ENCODE measurements around the gene PATL2.
"Not testable (repeated sequence)": the region's sequence is repeated elsewhere in the genome, so short reads cannot be mapped to it uniquely, and the experiment has no call there.

The PATL2 gene

DNA sequence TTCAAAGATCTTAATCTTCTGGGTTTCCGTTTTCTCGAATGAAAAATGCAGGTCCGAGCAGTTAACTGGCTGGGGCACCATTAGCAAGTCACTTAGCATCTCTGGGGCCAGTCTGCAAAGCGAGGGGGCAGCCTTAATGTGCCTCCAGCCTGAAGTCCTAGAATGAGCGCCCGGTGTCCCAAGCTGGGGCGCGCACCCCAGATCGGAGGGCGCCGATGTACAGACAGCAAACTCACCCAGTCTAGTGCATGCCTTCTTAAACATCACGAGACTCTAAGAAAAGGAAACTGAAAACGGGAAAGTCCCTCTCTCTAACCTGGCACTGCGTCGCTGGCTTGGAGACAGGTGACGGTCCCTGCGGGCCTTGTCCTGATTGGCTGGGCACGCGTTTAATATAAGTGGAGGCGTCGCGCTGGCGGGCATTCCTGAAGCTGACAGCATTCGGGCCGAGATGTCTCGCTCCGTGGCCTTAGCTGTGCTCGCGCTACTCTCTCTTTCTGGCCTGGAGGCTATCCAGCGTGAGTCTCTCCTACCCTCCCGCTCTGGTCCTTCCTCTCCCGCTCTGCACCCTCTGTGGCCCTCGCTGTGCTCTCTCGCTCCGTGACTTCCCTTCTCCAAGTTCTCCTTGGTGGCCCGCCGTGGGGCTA is at the start of gene PATL2, which contains the start of gene B2M:
PATL2 (minus strand) TSS at position 228 of the 647 bp plus-strand sequence. CDS start 34,833 bp downstream, outside the sequence.
B2M (plus strand) TSS at position 422 of the 647 bp plus-strand sequence; CDS start at position 452, 30 bp downstream.
- peak; percentile 67 for DNase-seq

DNA sequence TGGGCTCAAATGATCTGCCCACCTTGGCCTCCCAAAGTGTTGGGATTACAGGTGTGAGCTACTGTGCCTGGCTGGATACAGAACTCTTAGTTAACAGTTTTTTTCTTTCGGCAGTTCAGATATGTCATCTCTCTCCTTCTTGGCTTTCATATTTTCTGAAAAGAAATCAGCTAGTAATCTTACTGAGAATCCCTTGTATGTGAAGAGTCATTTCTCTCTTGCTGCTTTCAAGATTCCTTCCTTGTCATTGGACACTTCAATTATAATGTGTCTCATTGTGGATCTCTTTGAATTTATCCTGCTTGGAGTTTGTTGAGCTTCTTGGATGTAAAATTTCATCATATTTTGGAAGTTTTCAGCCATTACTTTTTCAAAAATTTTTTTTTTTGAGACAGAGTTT is 42.2 kb upstream of the PATL2 start:
- DNase-seq = no peak

- not testable (repeated sequence) for DNase-seq
Observed at GRCh38 chr15:44743454-44743853, 32.3 kb upstream of the PATL2 start.

GRCh38 chr15:44739222-44739847 is 28.2 kb upstream of the PATL2 start:
- DNase-seq = not testable (repeated sequence)

DNA sequence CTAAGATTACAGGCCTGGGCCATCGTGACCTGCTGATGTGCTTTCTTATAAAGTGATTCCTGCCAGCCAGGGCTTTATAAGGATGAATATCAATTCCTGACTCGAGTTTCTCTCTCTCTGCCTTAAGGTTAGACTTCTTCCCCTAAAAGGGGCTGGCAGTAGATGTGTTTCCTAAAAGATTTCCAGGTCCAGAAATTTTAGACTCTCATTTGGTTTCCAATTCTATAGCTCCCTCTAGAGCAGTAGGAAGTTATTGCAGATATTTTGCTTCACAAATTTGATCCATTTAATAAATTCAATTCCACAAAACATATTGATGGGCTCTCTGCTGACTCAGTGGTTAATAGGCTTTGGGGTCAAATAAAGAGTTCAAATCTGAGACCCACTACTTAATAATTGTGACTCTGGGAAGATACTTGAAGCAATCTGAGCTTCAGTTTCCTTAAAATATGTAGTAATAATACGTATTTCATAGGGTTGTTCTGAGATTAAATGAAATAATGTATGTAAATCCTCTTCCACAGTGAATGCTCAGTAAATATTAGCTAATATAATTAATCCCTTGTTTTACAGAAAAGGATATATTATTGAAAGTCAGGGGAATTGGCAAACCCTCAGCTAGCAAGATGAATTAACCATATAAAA is 27.3 kb upstream of the PATL2 start:
- DNase-seq = no peak

GRCh38 chr15:44736181-44736765 is 25.1 kb upstream of the PATL2 start, which contains the start of gene TRIM69:
TSS of gene TRIM69 (plus strand) at chr15:44736528. CDS start at chr15:44736705, 177 bp downstream.
- DNase-seq = no peak

DNA sequence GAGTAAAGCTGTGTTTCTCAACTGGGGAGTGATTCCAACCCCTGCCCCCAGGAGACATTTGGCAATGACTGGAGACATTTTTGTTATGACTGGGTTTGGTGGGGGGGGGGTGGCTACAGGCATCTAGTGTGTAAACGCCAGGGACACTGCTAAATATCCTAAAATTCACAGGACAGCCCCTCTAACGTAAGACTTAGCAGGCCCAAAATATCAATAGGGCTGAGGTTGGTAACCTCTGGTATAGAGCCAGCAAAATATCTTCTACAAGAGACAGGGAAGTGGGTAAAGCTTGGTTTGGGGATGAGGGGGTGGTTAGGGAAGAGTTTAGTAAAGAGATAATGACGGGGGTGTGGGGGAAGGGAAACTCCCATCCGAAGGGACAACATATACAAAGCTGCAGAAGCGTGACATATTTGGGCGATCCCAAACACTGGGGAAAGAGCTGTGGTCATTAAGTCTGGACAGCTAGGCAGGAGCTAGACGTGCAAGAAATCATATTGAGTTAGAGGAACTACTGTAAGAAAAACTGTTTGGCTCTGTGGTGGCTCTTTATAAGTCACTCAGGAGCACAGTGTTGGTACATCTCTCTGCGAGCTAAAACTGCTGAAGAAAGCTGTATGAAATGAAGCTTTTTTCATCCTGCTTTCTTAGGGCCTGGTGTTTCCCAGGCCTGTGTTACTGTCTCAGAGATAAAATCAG is 24.5 kb upstream of the PATL2 start:
- DNase-seq = no peak

- DNase-seq = no peak
Observed at GRCh38 chr15:44734839-44735481, 23.8 kb upstream of the PATL2 start.

- DNase-seq = no peak
Observed at GRCh38 chr15:44729408-44730127, 18.4 kb upstream of the PATL2 start.

DNA sequence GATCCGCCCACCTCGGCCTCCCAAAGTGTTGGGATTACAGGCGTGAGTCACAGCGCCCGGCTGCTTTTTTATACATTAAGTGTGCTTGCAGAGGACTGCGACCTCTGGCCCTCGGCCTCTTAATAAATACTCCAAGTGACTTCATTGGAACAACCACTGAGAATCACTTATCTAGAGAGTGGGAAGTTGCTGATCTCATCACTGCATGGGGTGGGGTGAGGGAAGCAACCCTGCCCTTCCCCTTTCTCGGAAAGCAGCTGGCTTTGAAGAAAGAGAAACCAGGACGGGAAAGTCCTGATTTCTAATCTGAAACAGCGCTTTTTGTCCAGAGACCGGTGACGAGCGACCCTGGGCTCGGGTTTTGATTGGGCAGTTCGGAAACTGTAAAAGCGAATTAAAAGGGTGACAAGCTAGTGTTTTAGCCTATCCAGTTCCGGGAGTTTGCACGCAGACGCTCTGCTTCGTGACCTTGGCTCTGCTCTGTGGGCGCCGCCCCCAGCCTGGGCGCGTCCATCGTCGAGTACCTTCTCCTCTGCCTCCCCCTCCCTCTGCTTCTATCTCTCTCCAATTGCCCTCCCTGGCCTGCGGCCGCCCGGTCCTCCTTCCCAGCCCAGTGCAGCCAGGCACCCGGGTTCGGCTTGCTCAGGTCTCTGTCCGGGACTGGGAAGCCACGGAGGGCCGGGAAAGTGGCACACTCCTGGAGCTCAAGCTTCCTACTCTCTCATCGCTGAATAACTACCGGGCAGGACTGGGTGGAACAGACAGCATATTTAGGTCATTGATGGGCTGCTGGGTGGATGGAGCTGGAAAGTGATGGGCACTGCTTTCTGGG is 17.7 kb upstream of the PATL2 start:
- DNase-seq = peak; percentile 87

DNA sequence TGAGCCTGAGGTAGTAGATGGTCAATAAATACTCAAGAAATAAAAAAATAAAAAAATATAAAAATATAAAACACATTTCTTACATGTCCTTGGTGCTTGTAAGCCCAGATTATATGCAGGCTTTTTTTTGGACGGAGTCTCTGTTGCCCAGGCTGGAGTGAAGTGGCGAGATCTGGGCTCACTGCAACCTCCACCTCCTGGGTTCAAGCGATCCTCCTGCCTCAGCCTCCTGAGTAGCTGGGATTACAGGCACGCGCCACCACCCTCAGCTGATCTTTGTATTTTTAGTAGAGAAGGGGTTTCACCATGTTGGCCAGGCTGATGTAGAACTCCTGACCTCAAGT is 17.1 kb upstream of the PATL2 start:
- DNase-seq = not testable (repeated sequence)

GRCh38 chr15:44727485-44728231 is 16.5 kb upstream of the PATL2 start:
- DNase-seq = no peak

- DNase-seq = no peak
Observed at GRCh38 chr15:44726568-44727484, 15.7 kb upstream of the PATL2 start.

DNA sequence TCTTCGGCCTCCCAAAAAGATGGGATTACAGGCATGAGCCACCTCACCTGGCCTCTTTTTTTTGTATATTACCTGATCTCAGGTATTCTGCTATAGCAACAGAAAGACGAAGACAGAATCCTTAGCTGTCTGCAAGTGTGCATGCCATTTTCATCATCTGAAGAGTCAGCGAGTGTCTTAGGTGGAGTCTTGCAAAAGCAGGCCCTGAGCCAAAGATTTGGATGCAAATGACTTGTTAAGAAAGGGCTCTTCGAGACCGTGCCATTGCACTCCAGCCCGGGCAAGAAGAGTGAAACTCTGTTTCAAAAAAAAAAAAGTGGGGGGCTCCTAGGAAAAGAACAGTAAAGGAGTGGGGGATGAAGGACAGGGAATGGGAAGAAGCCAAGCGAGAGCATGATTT is 15.0 kb upstream of the PATL2 start:
- no peak for DNase-seq

DNA sequence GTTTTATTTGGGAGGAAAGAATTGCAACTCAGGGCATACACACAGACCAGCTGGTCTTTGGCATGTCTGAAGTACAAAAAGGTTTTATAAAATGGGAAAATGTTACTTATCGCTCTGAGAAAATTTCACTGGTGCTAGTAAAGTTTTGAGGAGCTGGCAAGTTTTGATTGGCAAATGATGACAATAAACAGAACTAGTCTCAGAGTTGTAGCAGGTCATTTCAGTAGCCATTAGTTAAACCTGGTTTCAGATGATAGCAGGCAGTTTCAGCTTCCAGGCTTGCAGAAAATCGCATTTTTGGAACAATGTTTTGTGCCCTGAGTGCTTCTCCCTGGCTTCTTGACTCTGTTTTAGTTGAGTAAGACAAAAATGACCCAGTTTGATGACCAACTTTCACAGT is 10.9 kb upstream of the PATL2 start:
- DNase-seq = no peak

DNA sequence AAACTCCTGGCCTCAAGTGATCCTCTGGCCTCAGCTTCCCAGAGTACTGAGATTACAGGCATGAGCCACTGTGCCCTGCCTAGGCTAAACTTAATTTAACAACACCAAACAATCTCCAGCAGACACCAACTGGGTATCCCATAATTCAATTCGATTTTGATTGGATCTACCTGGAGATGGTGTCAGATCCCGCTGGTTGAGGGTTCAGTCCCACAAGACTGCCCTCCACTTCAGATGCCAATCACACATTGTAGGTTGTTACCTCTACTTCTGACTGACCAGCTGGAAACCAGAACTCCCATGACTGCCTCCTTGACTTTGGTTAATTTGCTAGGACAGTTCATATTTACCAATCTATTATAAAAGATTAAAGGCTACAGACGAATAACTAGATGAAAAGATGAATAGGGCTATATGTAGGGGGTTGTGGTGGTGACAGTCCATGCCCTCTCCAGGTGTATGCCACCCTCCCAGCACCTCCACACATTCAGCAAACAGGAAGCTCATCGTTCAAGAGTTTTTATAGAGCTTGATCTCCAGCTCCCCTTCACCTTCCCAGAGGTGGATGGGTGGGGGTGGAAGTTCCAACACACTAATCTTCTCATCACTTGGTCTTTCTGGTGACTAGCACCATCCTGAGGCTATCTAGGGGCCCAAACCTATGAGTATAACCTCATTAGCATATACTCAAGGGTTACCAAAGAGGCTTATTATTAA is 9.5 kb upstream of the PATL2 start:
- DNase-seq = no peak

GRCh38 chr15:44720000-44720435 is 8.9 kb upstream of the PATL2 start:
- not testable (repeated sequence) for DNase-seq

- no peak for DNase-seq
Observed at GRCh38 chr15:44719293-44719999, 8.3 kb upstream of the PATL2 start.

Measured in NCI-H2029 (cell line).